Activated gamma-delta T cell (primary cell): ENCODE measurements around the gene EPN2.

Experiments
- DNase-seq: peaks from one replicate; lab custom pipeline; 2025; lab: John Stamatoyannopoulos, UW

Gene EPN2

GRCh38 chr17:19311421-19312215 lies 74.5 kb downstream of the EPN2 start:
- DNase-seq: no peak

GRCh38 chr17:19312406-19312805 lies 75.2 kb downstream of the EPN2 start:
- DNase-seq: no peak

- no peak for DNase-seq
Measured at GRCh38 chr17:19313066-19313745, 76.0 kb downstream of the EPN2 start.

GRCh38 chr17:19313746-19314651 lies 76.8 kb downstream of the EPN2 start:
- no peak for DNase-seq

GRCh38 chr17:19315104-19315503 lies 77.9 kb downstream of the EPN2 start:
- no peak for DNase-seq

GRCh38 chr17:19316761-19317358 lies 79.7 kb downstream of the EPN2 start:
- no peak for DNase-seq

- DNase-seq: no peak
Measured at GRCh38 chr17:19317359-19318095, 80.4 kb downstream of the EPN2 start.

- DNase-seq: no peak
Measured at GRCh38 chr17:19318611-19319010, 81.4 kb downstream of the EPN2 start.

- no peak for DNase-seq
Measured at GRCh38 chr17:19319771-19320505, 82.8 kb downstream of the EPN2 start.

GRCh38 chr17:19320876-19321275 lies 83.7 kb downstream of the EPN2 start:
- DNase-seq: no peak

- no peak for DNase-seq
Measured at GRCh38 chr17:19321481-19322128, 84.4 kb downstream of the EPN2 start.

GRCh38 chr17:19322129-19322505 lies 85.0 kb downstream of the EPN2 start:
- DNase-seq: no peak

- DNase-seq: no peak
Measured at GRCh38 chr17:19322861-19323260, 85.7 kb downstream of the EPN2 start.

GRCh38 chr17:19325542-19325941 lies 88.4 kb downstream of the EPN2 start:
- DNase-seq: no peak

- DNase-seq: no peak
Measured at GRCh38 chr17:19327031-19327783, 90.0 kb downstream of the EPN2 start.

GRCh38 chr17:19328441-19329061 lies 91.4 kb downstream of the EPN2 start:
- DNase-seq: no peak

- no peak for DNase-seq
Measured at GRCh38 chr17:19329136-19329535, 92.0 kb downstream of the EPN2 start.

GRCh38 chr17:19329839-19330238 lies 92.7 kb downstream of the EPN2 start:
- DNase-seq: no peak

- no peak for DNase-seq
Measured at GRCh38 chr17:19330271-19330670, 93.1 kb downstream of the EPN2 start.
